CD8-positive, alpha-beta memory T cell (primary cell): ENCODE data around the gene BACE2. TPM values are rescaled to one million over a fixed set of nuclear protein-coding genes. Genes with fewer than 3 reads are reported as not detected.
"Not testable (repeated sequence)": the region's sequence is repeated elsewhere in the genome, so short reads cannot be mapped to it uniquely, and the experiment has no call there.

Experiments used
- CTCF ChIA-PET: fragments of 350-600 bp; sonication (Branson Sonifier 250); formaldehyde crosslinking; loops from one replicate; lab custom pipeline; 2021; ENCODE audit warnings: antibody characterized with exemption; lab: Charles Lee
- POLR2A ChIA-PET: fragments of 350-600 bp; sonication (Branson Sonifier 250); formaldehyde crosslinking; loops from one replicate; lab custom pipeline; 2021; ENCODE audit warnings: antibody characterized with exemption; lab: Charles Lee
- DNase-seq, 5 donors: peaks; one replicate each; pipeline versions ENCODE4 v3.0.0 to v3.0.0-alpha.2; 2020 to 2022; ENCODE audit warnings: mixed read lengths in 1 of 5
- H3K27ac ChIP-seq: one replicate; pipeline ENCODE4 v1.7.0; 2013; ENCODE audit warnings: low read depth, mild to moderate bottlenecking, low read length, moderate library complexity
- H3K27me3 ChIP-seq: 2 replicates; pipeline ENCODE4 v1.7.0; 2013; ENCODE audit warnings: low read length, mild to moderate bottlenecking; ENCODE audit not compliant: insufficient read depth, poor library complexity, severe bottlenecking
- H3K36me3 ChIP-seq: 2 replicates; pipeline ENCODE4 v1.7.0; 2013; ENCODE audit warnings: mild to moderate bottlenecking, low read length, moderate library complexity; ENCODE audit not compliant: insufficient read depth
- H3K4me1 ChIP-seq: 2 replicates; pipeline ENCODE4 v1.7.0; 2013; ENCODE audit warnings: mild to moderate bottlenecking, low read length, moderate library complexity; ENCODE audit not compliant: insufficient read depth
- H3K4me3 ChIP-seq: 2 replicates; pipeline ENCODE4 v1.7.0; 2013; ENCODE audit warnings: mild to moderate bottlenecking, low read length
- H3K9me3 ChIP-seq: 2 replicates; pipeline ENCODE4 v1.7.0; 2013; ENCODE audit warnings: mild to moderate bottlenecking, low read length
- H3K27ac Mint-ChIP-seq, 8 donors: one replicate each; pipeline ENCODE4 v1.8.0; 2020 to 2021; ENCODE audit warnings: mixed read lengths in 8 of 8, mild to moderate bottlenecking in 6 of 8, inconsistent platforms in 3 of 8, moderate library complexity in 3 of 8
- H3K27me3 Mint-ChIP-seq, 2 donors: one replicate each; pipeline ENCODE4 v1.8.0; 2020 to 2021; ENCODE audit warnings: mixed read lengths in 2 of 2, mild to moderate bottlenecking in 1 of 2, moderate library complexity in 1 of 2
- H3K36me3 Mint-ChIP-seq, 3 donors: one replicate each; pipeline ENCODE4 v1.8.0; 2020 to 2021; ENCODE audit warnings: mixed read lengths in 3 of 3, inconsistent platforms in 1 of 3, mild to moderate bottlenecking in 1 of 3
- H3K4me1 Mint-ChIP-seq, 3 donors: one replicate each; pipeline ENCODE4 v1.8.0; 2020 to 2021; ENCODE audit warnings: mixed read lengths in 3 of 3, inconsistent platforms in 1 of 3, mild to moderate bottlenecking in 1 of 3
- H3K4me3 Mint-ChIP-seq, 7 donors: one replicate each; pipeline ENCODE4 v1.8.0; 2020 to 2021; ENCODE audit warnings: mixed read lengths in 7 of 7, mild to moderate bottlenecking in 6 of 7, moderate library complexity in 4 of 7, inconsistent platforms in 2 of 7
- H3K9me3 Mint-ChIP-seq, 5 donors: one replicate each; pipeline ENCODE4 v1.8.0; 2020 to 2022; ENCODE audit warnings: mixed read lengths in 5 of 5, mild to moderate bottlenecking in 3 of 5, moderate library complexity in 2 of 5, inconsistent platforms in 1 of 5
- polyA plus RNA-seq: library from polyadenylated mRNA; unstranded; fragments of 300-500 nt; fragmentation: Illumina TruSeq; gene quantifications from one replicate; pipeline ENCODE4 v1.2.3, GENCODE V29; 2021
- total RNA-seq, 2 experiments: library from RNA; stranded (reverse); gene quantifications; one replicate each; pipeline ENCODE4 v1.2.3, GENCODE V29; 2021

Gene BACE2
- total and polyA plus RNA-seq, 3 experiments from 2014 or later = 0.44 to 1.1 (median 0.58) TPM

DNA sequence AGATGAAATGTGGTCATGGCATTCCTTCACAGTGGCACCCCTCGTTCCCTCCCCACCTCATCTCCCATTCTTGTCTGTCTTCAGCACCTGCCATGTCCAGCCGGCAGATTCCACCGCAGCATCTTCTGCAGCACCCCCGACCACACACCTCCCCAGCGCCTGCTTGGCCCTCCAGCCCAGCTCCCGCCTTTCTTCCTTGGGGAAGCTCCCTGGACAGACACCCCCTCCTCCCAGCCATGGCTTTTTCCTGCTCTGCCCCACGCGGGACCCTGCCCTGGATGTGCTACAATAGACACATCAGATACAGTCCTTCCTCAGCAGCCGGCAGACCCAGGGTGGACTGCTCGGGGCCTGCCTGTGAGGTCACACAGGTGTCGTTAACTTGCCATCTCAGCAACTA is 81.5 kb downstream of the BACE2 start:
- ChIA-PET CTCF (no interaction called here), POLR2A (no interaction called here)
- peaks cover 4 to 12% (median 8%) of the 10 kb centered on the region in 5 donors for H3K9me3 Mint-ChIP-seq
- Histone ChIP-seq H3K4me1 (no peaks in the 10 kb centered on the region), H3K9me3 (no peaks in the 10 kb centered on the region), H3K27ac (no peak overlapping the region), H3K36me3 (no peaks in the 10 kb centered on the region), H3K27me3 (no peaks in the 10 kb centered on the region), H3K4me3 (no peak overlapping the region)
- no peak for DNase-seq
- H3K36me3 Mint-ChIP-seq = peaks cover 0 to 2% (median 0%) of the 10 kb centered on the region in 3 donors
- H3K27ac Mint-ChIP-seq = peak overlapping the region in 1 of 8 donors; percentile 38
- H3K4me3 Mint-ChIP-seq = no peak overlapping the region
- peaks cover 17 to 34% of the 10 kb centered on the region in 2 donors for H3K27me3 Mint-ChIP-seq
- no peaks in the 10 kb centered on the region for H3K4me1 Mint-ChIP-seq

DNA sequence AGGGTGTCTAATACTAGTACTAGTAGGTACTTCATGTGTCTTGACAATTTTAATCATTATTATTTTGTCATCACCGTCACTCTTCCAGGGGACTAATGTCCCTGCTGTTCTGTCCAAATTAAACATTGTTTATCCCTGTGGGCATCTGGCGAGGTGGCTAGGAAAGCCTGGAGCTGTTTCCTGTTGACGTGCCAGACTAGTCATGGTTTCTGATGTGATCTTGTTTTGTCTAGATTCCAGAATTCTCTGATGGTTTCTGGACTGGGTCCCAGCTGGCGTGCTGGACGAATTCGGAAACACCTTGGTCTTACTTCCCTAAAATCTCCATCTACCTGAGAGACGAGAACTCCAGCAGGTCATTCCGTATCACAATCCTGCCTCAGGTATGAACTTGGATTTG is 82.6 kb downstream of the BACE2 start:
- H3K4me3 Mint-ChIP-seq = no peak overlapping the region
- peaks cover 0 to 2% (median 0%) of the 10 kb centered on the region in 3 donors for H3K36me3 Mint-ChIP-seq
- Histone ChIP-seq H3K4me3 (no peak overlapping the region), H3K27ac (no peak overlapping the region), H3K4me1 (no peaks in the 10 kb centered on the region), H3K27me3 (no peaks in the 10 kb centered on the region), H3K36me3 (no peaks in the 10 kb centered on the region), H3K9me3 (no peaks in the 10 kb centered on the region)
- DNase-seq = no peak
- no peaks in the 10 kb centered on the region for H3K4me1 Mint-ChIP-seq
- H3K27ac Mint-ChIP-seq = no peak overlapping the region
- H3K27me3 Mint-ChIP-seq = peaks cover 20 to 34% of the 10 kb centered on the region in 2 donors
- POLR2A ChIA-PET = no interaction called here
- H3K9me3 Mint-ChIP-seq = peaks cover 4 to 14% (median 13%) of the 10 kb centered on the region in 5 donors
- CTCF ChIA-PET = no interaction called here

DNA sequence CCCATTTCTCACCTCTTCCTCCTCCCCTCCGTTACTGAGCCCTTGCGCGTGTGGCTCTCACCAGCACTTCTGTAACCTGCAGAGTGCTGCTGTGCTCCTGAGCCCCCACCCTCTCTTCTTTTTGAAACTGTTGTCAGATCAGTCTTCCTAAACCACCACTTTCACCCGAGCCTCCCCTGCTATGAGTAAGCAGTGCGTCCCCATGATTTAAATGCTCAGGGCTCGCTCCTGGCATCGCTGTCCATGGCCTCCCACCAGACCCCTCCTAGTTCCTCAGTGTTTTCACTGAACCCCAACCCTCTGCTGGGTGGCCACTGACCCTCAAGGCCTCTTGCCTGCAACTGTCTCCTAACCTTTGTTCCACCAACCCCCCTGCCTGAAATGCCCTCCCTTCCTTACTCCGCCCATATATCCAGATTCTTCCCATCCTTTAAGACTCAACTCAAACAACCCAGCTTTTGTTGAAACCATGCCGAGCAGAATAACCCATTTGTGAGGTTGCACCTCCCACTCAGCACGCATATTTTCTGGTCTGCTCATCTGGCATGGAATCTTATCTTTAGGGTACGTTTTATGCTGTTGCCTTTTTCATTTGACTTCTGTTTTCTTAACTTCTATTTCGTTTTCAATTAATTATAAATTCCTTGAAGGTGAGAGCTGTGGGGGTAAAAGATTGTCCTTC is 84.1 kb downstream of the BACE2 start:
- ChIA-PET CTCF (no interaction called here), POLR2A (no interaction called here)
- no peak overlapping the region for H3K27ac ChIP-seq
- no peaks in the 10 kb centered on the region for H3K9me3 ChIP-seq
- no peaks in the 10 kb centered on the region for H3K4me1 ChIP-seq
- no peak overlapping the region for H3K4me3 Mint-ChIP-seq
- no peaks in the 10 kb centered on the region for H3K27me3 ChIP-seq
- no peak overlapping the region for H3K4me3 ChIP-seq
- no peaks in the 10 kb centered on the region for H3K36me3 ChIP-seq
- H3K36me3 Mint-ChIP-seq = peaks cover 0 to 3% (median 0%) of the 10 kb centered on the region in 3 donors
- H3K27me3 Mint-ChIP-seq = peaks cover 22 to 38% of the 10 kb centered on the region in 2 donors
- no peak for DNase-seq
- peaks cover 8 to 23% (median 16%) of the 10 kb centered on the region in 5 donors for H3K9me3 Mint-ChIP-seq
- H3K4me1 Mint-ChIP-seq = no peaks in the 10 kb centered on the region
- no peak overlapping the region for H3K27ac Mint-ChIP-seq

DNA sequence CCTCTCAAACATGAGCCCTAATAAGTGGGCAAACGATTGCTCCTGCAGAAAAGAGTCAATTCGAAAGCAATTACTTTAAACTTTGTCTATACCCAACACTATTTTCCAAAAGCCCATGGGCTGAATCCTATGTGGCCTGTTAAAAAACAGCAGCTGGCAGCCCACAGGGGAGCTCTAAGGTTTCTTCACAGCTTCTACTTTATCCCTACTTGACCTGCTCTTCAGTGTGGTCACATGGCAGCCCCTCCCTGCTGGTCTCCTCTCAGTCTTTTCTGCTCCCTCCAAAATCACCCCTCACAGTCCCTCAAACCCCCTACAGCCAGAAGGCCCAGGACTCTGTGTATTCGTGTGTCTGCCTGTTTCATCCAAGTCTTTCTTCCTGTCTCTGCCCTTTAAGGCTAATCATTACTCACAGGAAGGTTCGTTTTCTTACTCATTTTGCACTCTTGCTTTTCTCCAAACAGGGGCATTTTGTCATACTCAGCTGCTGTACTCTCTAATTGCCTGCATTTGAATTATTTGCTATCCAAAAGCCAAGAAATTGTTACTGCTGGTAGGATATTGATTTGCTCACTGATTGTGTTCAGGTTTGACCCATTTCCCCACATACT is 86.2 kb downstream of the BACE2 start:
- Histone ChIP-seq H3K4me1 (no peaks in the 10 kb centered on the region), H3K27me3 (no peaks in the 10 kb centered on the region), H3K4me3 (no peak overlapping the region), H3K27ac (no peak overlapping the region), H3K9me3 (no peaks in the 10 kb centered on the region), H3K36me3 (no peaks in the 10 kb centered on the region)
- Mint-ChIP-seq H3K27ac (no peak overlapping the region), H3K36me3 (peaks cover 0 to 3% (median 0%) of the 10 kb centered on the region in 3 donors), H3K4me3 (no peak overlapping the region), H3K27me3 (peaks cover 16 to 32% of the 10 kb centered on the region in 2 donors), H3K4me1 (no peaks in the 10 kb centered on the region), H3K9me3 (peaks cover 8 to 24% (median 16%) of the 10 kb centered on the region in 5 donors)
- POLR2A ChIA-PET = no interaction called here
- DNase-seq = no peak
- CTCF ChIA-PET = no interaction called here

DNA sequence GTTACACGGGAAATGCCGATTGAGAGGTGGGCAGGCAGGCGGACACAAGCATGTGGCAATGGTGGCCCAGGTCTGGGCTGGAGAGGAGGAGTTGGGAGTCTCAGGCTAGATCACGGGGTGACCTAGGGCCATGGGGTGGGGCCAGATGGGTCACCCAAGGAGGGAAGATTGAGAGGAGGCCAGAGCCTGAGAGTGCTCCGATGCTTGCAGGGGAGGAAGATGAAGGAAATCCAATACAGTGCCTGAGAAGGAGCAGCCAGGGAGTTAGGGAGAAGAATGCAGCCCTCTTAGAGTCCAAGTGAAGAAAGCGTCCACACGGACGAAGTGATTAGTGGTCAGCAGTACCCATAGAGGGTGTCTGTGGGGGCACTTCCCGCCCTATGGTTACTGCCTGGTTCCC is 87.2 kb downstream of the BACE2 start:
- no peak overlapping the region for H3K4me3 ChIP-seq
- H3K4me1 ChIP-seq = no peaks in the 10 kb centered on the region
- no peak overlapping the region for H3K4me3 Mint-ChIP-seq
- no peak overlapping the region for H3K27ac ChIP-seq
- no peak overlapping the region for H3K27ac Mint-ChIP-seq
- no peak for DNase-seq
- H3K36me3 Mint-ChIP-seq = peaks cover 0 to 3% (median 0%) of the 10 kb centered on the region in 3 donors
- no peaks in the 10 kb centered on the region for H3K4me1 Mint-ChIP-seq
- CTCF ChIA-PET = no interaction called here
- H3K9me3 Mint-ChIP-seq = peaks cover 8 to 24% (median 16%) of the 10 kb centered on the region in 5 donors
- H3K36me3 ChIP-seq = no peaks in the 10 kb centered on the region
- H3K9me3 ChIP-seq = no peaks in the 10 kb centered on the region
- H3K27me3 ChIP-seq = no peaks in the 10 kb centered on the region
- POLR2A ChIA-PET = no interaction called here
- H3K27me3 Mint-ChIP-seq = peaks cover 13 to 30% of the 10 kb centered on the region in 2 donors

DNA sequence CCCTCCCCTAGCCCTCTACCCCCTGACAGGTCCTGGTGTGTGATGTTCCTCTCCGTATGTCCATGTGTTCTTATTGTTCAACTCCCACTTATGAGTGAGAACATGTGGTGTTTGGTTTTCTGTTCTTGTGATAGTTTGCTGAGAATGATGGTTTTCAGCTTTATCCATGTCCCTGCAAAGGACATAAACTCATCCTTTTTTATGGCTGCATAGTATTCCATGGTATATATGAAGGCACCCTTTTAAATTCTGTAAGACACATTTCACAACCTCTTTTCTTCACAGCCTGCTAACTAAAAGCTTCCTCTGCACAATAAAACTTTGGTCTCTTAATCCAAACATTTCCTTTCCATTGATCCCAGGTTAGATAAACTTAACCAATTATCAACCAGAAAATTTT is 88.3 kb downstream of the BACE2 start:
- H3K36me3 ChIP-seq, H3K4me1 ChIP-seq, H3K27ac Mint-ChIP-seq, H3K4me1 Mint-ChIP-seq, DNase-seq, H3K36me3 Mint-ChIP-seq, CTCF ChIA-PET, H3K9me3 ChIP-seq, H3K27ac ChIP-seq, H3K4me3 ChIP-seq, POLR2A ChIA-PET, H3K4me3 Mint-ChIP-seq, H3K27me3 ChIP-seq: not testable (repeated sequence)
- peaks cover 12 to 21% of the 10 kb centered on the region in 2 donors for H3K27me3 Mint-ChIP-seq
- peaks cover 8 to 24% (median 16%) of the 10 kb centered on the region in 5 donors for H3K9me3 Mint-ChIP-seq

DNA sequence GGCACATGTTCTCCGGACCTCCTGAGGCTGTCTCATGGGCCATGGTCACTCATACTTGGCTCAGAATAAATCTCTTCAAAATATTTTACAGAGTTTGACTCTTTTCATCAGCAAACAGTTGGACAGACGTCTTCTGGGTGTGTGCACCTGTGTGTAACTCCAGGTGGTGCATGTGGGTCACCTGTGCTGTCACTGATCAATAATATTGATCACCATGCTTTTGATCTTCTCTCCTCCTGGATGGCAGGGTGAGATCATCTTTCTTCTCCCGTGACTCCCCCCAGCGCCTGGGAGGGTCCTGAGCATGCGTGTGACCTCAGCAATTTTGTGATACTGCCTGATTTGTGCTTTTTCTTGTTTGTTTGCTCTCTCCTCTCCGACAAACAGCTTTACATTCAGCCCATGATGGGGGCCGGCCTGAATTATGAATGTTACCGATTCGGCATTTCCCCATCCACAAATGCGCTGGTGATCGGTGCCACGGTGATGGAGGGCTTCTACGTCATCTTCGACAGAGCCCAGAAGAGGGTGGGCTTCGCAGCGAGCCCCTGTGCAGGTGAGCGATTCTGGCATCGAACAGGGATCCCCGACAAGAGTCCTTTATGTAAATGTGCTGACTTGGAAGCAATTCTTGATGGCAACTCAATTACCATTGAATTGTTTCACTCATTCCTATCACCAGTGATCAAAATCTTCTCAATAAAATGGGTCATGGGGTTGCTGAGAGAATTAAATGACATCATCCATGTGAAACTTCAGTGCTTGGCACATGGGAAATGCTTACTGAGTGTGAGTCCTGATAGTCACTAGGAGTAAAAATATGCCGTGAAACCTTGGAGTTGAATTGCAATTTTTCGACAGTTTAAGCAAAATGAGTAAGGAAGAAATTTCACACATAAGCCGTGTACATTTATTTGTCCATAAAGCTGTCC is 89.1 kb downstream of the BACE2 start:
- DNase-seq = no peak
- no peaks in the 10 kb centered on the region for H3K27me3 ChIP-seq
- no peak overlapping the region for H3K4me3 ChIP-seq
- Mint-ChIP-seq H3K27ac (no peak overlapping the region), H3K4me3 (no peak overlapping the region), H3K4me1 (no peaks in the 10 kb centered on the region), H3K36me3 (peaks cover 0 to 3% (median 0%) of the 10 kb centered on the region in 3 donors), H3K9me3 (peaks cover 8 to 24% (median 16%) of the 10 kb centered on the region in 5 donors), H3K27me3 (peaks cover 11 to 19% of the 10 kb centered on the region in 2 donors)
- H3K36me3 ChIP-seq = no peaks in the 10 kb centered on the region
- no peak overlapping the region for H3K27ac ChIP-seq
- CTCF ChIA-PET = no interaction called here
- POLR2A ChIA-PET = no interaction called here
- H3K4me1 ChIP-seq = no peaks in the 10 kb centered on the region
- no peaks in the 10 kb centered on the region for H3K9me3 ChIP-seq

DNA sequence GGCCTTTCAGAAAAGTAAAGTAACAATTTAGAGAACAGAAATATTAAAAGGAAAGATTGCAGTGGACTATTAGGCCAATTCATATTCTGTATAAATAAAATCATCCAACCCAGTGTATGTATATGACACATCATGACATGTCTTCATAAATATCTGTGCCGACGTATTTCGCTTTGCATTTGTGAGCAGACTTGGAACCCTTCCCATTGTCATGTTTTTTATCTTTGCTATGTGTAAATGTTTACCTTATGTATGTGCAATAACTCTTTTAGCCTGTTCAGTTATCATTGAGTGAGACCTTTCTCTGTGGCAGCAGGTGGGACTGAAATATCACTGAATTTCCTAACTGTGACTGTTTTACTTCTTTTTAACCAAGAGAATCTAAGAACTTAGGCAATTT is 90.7 kb downstream of the BACE2 start:
- H3K4me3 Mint-ChIP-seq = no peak overlapping the region
- H3K4me1 ChIP-seq = no peaks in the 10 kb centered on the region
- no peak overlapping the region for H3K27ac Mint-ChIP-seq
- H3K9me3 Mint-ChIP-seq = peaks cover 8 to 20% (median 14%) of the 10 kb centered on the region in 5 donors
- no peaks in the 10 kb centered on the region for H3K36me3 ChIP-seq
- ChIA-PET POLR2A (no interaction called here), CTCF (no interaction called here)
- H3K9me3 ChIP-seq = no peaks in the 10 kb centered on the region
- no peaks in the 10 kb centered on the region for H3K4me1 Mint-ChIP-seq
- H3K27me3 Mint-ChIP-seq = peaks cover 9 to 20% of the 10 kb centered on the region in 2 donors
- H3K27me3 ChIP-seq = no peaks in the 10 kb centered on the region
- no peak overlapping the region for H3K4me3 ChIP-seq
- H3K27ac ChIP-seq = no peak overlapping the region
- peaks cover 0 to 2% (median 0%) of the 10 kb centered on the region in 3 donors for H3K36me3 Mint-ChIP-seq
- no peak for DNase-seq
